WTC11 (cell line): ENCODE measurements around the gene ZNF341. TPM values are rescaled to one million over a fixed set of nuclear protein-coding genes. Genes with fewer than 3 reads are reported as not detected.
A peak's percentile ranks its signal among the peaks of the same experiment; 100 is the strongest.

Experiments
- ATAC-seq: fragments of 200-7000 bp; cut with Tn5 transposase; 2 replicates; pipeline ENCODE4 v1.10.0; 2021; ENCODE audit warnings: mild to moderate bottlenecking, moderate library complexity
- CTCF ChIA-PET: fragments of 300-600 bp; sonication (Branson Sonifier 250); formaldehyde crosslinking; loops from one replicate; lab custom pipeline; 2021; ENCODE audit warnings: antibody characterized with exemption; lab: Charles Lee
- POLR2A ChIA-PET: fragments of 350-600 bp; sonication (Branson Sonifier 250); formaldehyde crosslinking; loops from one replicate; lab custom pipeline; 2021; ENCODE audit warnings: antibody characterized with exemption; lab: Charles Lee
- DNase-seq: peaks from one replicate; pipeline ENCODE4 v3.0.0; 2021; ENCODE audit warnings: low spot score
- H3K27ac Mint-ChIP-seq: 2 replicates; pipeline ENCODE4 v1.8.0; 2021; ENCODE audit warnings: mixed read lengths
- H3K27me3 Mint-ChIP-seq: 2 replicates; pipeline ENCODE4 v1.8.0; 2021; ENCODE audit warnings: low read depth, mild to moderate bottlenecking, moderate library complexity, mixed read lengths
- H3K36me3 Mint-ChIP-seq: 2 replicates; pipeline ENCODE4 v1.8.0; 2021; ENCODE audit warnings: mixed read lengths
- H3K4me1 Mint-ChIP-seq: 2 replicates; pipeline ENCODE4 v1.8.0; 2022; ENCODE audit warnings: mixed read lengths
- H3K4me3 Mint-ChIP-seq: 2 replicates; pipeline ENCODE4 v1.8.0; 2021; ENCODE audit warnings: mild to moderate bottlenecking, moderate library complexity, mixed read lengths
- H3K9me3 Mint-ChIP-seq: 2 replicates; pipeline ENCODE4 v1.8.0; 2021; ENCODE audit warnings: mixed read lengths
- ELF4 ChIP-seq: sonication (generic); formaldehyde crosslinking; IDR thresholded peaks from 2 replicates; pipeline ENCODE4 v1.8.1; 2022; ENCODE audit warnings: low read depth, mild to moderate bottlenecking, moderate library complexity, missing genetic modification reagents
- FOXJ3 ChIP-seq: sonication (generic); formaldehyde crosslinking; IDR thresholded peaks from 2 replicates; pipeline ENCODE4 v1.9.0; 2021; ENCODE audit warnings: missing genetic modification reagents, mild to moderate bottlenecking, borderline replicate concordance
- GABPB1 ChIP-seq: sonication (generic); formaldehyde crosslinking; IDR thresholded peaks from 2 replicates; pipeline ENCODE4 v1.8.1; 2023; ENCODE audit warnings: mild to moderate bottlenecking, missing genetic modification reagents
- GRHL2 ChIP-seq: fragments of 250-450 bp; sonication (Bioruptor Pico); IDR thresholded peaks from 2 replicates; pipeline ENCODE4 v1.8.0; 2022; ENCODE audit warnings: mild to moderate bottlenecking, moderate library complexity; ENCODE audit not compliant: insufficient replicate concordance, severe bottlenecking
- NR1H2 ChIP-seq: sonication (generic); formaldehyde crosslinking; IDR thresholded peaks from 2 replicates; pipeline ENCODE4 v1.9.0; 2021; ENCODE audit warnings: mild to moderate bottlenecking, moderate library complexity, missing genetic modification reagents
- NR3C1 ChIP-seq: sonication (generic); formaldehyde crosslinking; conservative IDR thresholded peaks from 2 replicates; pipeline ENCODE4 v1.8.1; 2023; ENCODE audit warnings: low read depth, mild to moderate bottlenecking, missing genetic modification reagents
- OVOL2 ChIP-seq: fragments of 250-450 bp; sonication (Bioruptor Pico); IDR thresholded peaks from 2 replicates; pipeline ENCODE4 v1.9.0; 2021; ENCODE audit warnings: mild to moderate bottlenecking, borderline replicate concordance
- ZNF232 ChIP-seq: sonication (generic); formaldehyde crosslinking; IDR thresholded peaks from 2 replicates; pipeline ENCODE4 v1.8.0; 2022; ENCODE audit warnings: mild to moderate bottlenecking, missing genetic modification reagents
- ZNF671 ChIP-seq: fragments of 250-450 bp; sonication (Bioruptor Pico); IDR thresholded peaks from 2 replicates; pipeline ENCODE4 v1.8.0; 2021; ENCODE audit warnings: mild to moderate bottlenecking
- total RNA-seq: library from RNA; stranded (reverse); gene quantifications from 3 replicates; pipeline ENCODE4 v1.2.3, GENCODE V29; 2021
- TF ChIP-seq, protein P1 (sequence below): sonication (generic); formaldehyde crosslinking; IDR thresholded peaks from 2 replicates; pipeline ENCODE4 v1.8.1; 2023; ENCODE audit warnings: mild to moderate bottlenecking, missing genetic modification reagents, moderate library complexity
- TF ChIP-seq, protein P2 (sequence below): sonication (generic); formaldehyde crosslinking; IDR thresholded peaks from 2 replicates; pipeline ENCODE4 v1.8.1; 2023; ENCODE audit warnings: mild to moderate bottlenecking, missing genetic modification reagents, borderline replicate concordance
- TF ChIP-seq, protein P3 (sequence below): sonication (generic); formaldehyde crosslinking; IDR thresholded peaks from 2 replicates; pipeline ENCODE4 v1.8.1; 2022; ENCODE audit warnings: mild to moderate bottlenecking, missing genetic modification reagents, moderate library complexity, borderline replicate concordance
- TF ChIP-seq, protein P4 (sequence below): sonication (generic); formaldehyde crosslinking; IDR thresholded peaks from 2 replicates; pipeline ENCODE4 v1.8.0; 2023; ENCODE audit warnings: missing genetic modification reagents
- TF ChIP-seq, protein P5 (sequence below): sonication (generic); formaldehyde crosslinking; IDR thresholded peaks from 2 replicates; pipeline ENCODE4 v1.8.0; 2022; ENCODE audit warnings: mild to moderate bottlenecking, missing genetic modification reagents
- TF ChIP-seq, protein P6 (sequence below): fragments of 250-450 bp; sonication (Bioruptor Pico); conservative IDR thresholded peaks from 2 replicates; pipeline ENCODE4 v1.9.0; 2021; ENCODE audit warnings: mild to moderate bottlenecking
- TF ChIP-seq, protein P7 (sequence below): fragments of 250-450 bp; sonication (Bioruptor Pico); IDR thresholded peaks from 2 replicates; pipeline ENCODE4 v1.9.0; 2021; ENCODE audit warnings: mild to moderate bottlenecking

ZNF341 gene
- total RNA-seq, 1 experiment from 2014 or later: 9.6 TPM

DNA sequence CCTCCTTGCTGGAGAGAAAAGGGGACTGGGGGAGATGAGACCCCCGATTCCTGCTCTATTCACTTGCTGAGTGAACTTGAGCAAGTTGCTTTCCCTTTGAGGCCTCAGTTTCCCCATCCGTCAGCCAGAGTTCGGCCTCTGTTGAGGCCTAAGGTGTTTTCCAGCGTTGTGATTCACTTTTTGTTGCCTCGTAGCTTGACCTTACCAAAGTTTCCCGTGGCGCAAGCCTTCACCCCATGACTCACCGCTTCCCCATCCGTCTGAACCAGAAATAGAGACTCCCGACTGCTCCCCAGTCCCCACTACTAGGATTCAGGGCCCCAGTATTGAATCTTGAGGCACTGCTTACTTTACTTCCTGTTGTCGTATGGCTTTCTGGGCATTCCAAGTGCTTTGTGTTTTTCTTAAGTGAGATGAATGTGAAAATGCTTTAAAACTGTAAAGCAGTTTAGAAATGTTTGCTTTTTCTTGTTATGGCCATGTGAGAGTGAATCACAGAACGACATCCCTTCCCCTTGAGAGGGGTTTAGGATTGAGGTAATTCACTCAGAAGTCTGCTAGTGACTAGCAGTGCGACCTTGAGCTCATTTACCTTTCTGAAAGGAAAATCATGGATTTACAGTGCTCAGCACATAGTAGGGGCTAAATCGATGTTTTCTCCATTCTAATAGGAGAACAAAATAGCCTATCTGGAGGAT lies 80.5 kb downstream of the ZNF341 start:
- Mint-ChIP-seq H3K4me3 (peak overlapping the region; percentile 92), H3K9me3 (no peaks in the 10 kb centered on the region), H3K4me1 (peaks cover 15% of the 10 kb centered on the region), H3K27ac (peak overlapping the region; percentile 89), H3K36me3 (no peaks in the 10 kb centered on the region), H3K27me3 (no peaks in the 10 kb centered on the region)
- no peak for TF ChIP-seq NR3C1 (CRISPR knock-in tag)
- peak; percentile 39; the same call in 1 of the 2 replicates for TF ChIP-seq GABPB1 (CRISPR knock-in tag)
- DNase-seq: no peak
- ChIA-PET CTCF (interaction anchor here (0.6 to 3.6 kb wide), 9 partner anchors 13 to 248 kb away, joined by 3 to 22 read pairs (median 4); partner anchors contain the start of genes ACTL10 and PXMP4), POLR2A (interaction anchor here (0.6 to 1.4 kb wide), 2 partner anchors 14 to 45 kb away, joined by 4 to 5 read pairs; no protein-coding TSS in a partner anchor)
- no peak for ATAC-seq

DNA sequence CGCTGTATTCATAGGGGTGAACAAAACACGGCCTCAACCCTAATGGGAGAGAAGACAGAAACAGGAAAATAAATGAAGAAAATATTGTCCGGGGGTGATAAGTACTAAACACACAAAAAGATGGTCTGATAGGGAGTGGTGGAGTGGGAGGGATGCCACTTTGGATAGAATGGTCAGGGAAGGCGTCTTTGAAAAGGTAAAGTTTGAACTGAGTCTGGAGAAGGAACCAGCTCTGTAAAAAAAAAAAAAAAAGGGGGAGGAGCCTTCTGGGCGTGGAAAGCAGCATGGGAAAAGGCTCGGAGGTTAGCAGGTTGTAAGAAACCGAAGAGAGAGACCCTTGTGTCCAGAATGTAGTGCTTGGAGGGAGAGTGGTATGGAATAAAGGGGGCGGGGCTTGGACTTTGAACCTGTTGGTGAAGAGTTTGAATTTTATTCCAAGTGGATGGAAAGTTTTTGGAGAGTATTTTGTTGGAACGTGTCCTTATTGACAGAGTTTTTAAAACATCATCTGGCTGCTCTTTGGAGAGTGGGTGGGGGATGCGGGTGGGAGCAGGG lies 81.2 kb downstream of the ZNF341 start:
- DNase-seq (no peak), ATAC-seq (no peak)
- H3K27ac Mint-ChIP-seq: peak overlapping the region; percentile 89
- CTCF ChIA-PET: interaction anchor here (0.6 to 3.6 kb wide), 9 partner anchors 13 to 247 kb away, joined by 3 to 22 read pairs (median 4); partner anchors contain the start of genes ACTL10 and PXMP4
- peaks cover 15% of the 10 kb centered on the region for H3K4me1 Mint-ChIP-seq
- no peaks in the 10 kb centered on the region for H3K9me3 Mint-ChIP-seq
- TF ChIP-seq, protein P1, sequence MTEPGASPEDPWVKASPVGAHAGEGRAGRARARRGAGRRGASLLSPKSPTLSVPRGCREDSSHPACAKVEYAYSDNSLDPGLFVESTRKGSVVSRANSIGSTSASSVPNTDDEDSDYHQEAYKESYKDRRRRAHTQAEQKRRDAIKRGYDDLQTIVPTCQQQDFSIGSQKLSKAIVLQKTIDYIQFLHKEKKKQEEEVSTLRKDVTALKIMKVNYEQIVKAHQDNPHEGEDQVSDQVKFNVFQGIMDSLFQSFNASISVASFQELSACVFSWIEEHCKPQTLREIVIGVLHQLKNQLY: no peak
- TF ChIP-seq GABPB1 (CRISPR knock-in tag): 0 out of 2 replicates have a peak, but pooled peaks have one; percentile 27
- H3K4me3 Mint-ChIP-seq: peak overlapping the region; percentile 92
- POLR2A ChIA-PET: interaction anchor here (0.6 kb wide), 1 partner anchor 46 kb away, joined by 4 read pairs; no protein-coding TSS in a partner anchor
- no peaks in the 10 kb centered on the region for H3K27me3 Mint-ChIP-seq
- H3K36me3 Mint-ChIP-seq: no peaks in the 10 kb centered on the region

DNA sequence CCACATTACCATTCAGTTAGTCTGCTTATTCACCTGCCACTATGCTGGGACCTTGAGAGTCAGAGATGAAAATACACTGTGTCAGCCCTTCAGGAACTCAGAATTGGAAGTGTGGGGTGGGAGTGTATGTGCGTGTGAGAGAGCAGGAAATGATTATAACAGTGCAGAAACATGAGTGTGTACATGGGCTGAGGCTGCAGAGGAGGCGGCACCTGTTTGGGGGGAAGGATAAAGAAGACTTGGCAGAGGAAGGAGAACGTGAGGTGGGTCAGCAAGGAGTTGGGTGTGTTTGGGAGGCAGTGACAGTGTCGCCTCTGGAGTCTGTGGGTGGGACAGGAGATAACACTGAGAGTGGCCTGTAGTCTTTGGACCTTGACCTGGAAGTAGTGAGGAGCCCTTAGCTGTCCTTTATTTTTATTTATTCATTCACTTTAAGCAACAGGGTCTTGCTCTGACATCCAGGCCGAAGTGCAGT lies 82.5 kb downstream of the ZNF341 start:
- CTCF ChIA-PET: interaction anchor here (1.4 to 1.6 kb wide), 2 partner anchors 22 to 49 kb away, joined by 3 to 7 read pairs; no protein-coding TSS in a partner anchor
- DNase-seq (no peak), ATAC-seq (no peak)
- Mint-ChIP-seq H3K9me3 (no peaks in the 10 kb centered on the region), H3K4me1 (peaks cover 15% of the 10 kb centered on the region), H3K4me3 (no peak overlapping the region), H3K27me3 (no peaks in the 10 kb centered on the region), H3K36me3 (no peaks in the 10 kb centered on the region), H3K27ac (peak overlapping the region; percentile 40)
- POLR2A ChIA-PET: interaction anchor here (0.6 kb wide), 1 partner anchor 254 kb away, joined by 3 read pairs; no protein-coding TSS in a partner anchor
- TF ChIP-seq ELF4: no peak
- TF ChIP-seq, protein P2, sequence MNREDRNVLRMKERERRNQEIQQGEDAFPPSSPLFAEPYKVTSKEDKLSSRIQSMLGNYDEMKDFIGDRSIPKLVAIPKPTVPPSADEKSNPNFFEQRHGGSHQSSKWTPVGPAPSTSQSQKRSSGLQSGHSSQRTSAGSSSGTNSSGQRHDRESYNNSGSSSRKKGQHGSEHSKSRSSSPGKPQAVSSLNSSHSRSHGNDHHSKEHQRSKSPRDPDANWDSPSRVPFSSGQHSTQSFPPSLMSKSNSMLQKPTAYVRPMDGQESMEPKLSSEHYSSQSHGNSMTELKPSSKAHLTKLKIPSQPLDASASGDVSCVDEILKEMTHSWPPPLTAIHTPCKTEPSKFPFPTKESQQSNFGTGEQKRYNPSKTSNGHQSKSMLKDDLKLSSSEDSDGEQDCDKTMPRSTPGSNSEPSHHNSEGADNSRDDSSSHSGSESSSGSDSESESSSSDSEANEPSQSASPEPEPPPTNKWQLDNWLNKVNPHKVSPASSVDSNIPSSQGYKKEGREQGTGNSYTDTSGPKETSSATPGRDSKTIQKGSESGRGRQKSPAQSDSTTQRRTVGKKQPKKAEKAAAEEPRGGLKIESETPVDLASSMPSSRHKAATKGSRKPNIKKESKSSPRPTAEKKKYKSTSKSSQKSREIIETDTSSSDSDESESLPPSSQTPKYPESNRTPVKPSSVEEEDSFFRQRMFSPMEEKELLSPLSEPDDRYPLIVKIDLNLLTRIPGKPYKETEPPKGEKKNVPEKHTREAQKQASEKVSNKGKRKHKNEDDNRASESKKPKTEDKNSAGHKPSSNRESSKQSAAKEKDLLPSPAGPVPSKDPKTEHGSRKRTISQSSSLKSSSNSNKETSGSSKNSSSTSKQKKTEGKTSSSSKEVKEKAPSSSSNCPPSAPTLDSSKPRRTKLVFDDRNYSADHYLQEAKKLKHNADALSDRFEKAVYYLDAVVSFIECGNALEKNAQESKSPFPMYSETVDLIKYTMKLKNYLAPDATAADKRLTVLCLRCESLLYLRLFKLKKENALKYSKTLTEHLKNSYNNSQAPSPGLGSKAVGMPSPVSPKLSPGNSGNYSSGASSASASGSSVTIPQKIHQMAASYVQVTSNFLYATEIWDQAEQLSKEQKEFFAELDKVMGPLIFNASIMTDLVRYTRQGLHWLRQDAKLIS: no peak
- no peak for TF ChIP-seq OVOL2
- TF ChIP-seq ZNF671 (CRISPR knock-in tag): no peak
- no peak for TF ChIP-seq GRHL2 (CRISPR knock-in tag)
- TF ChIP-seq, protein P3, sequence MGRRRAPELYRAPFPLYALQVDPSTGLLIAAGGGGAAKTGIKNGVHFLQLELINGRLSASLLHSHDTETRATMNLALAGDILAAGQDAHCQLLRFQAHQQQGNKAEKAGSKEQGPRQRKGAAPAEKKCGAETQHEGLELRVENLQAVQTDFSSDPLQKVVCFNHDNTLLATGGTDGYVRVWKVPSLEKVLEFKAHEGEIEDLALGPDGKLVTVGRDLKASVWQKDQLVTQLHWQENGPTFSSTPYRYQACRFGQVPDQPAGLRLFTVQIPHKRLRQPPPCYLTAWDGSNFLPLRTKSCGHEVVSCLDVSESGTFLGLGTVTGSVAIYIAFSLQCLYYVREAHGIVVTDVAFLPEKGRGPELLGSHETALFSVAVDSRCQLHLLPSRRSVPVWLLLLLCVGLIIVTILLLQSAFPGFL (CRISPR knock-in tag): no peak
- no peak for TF ChIP-seq NR1H2 (CRISPR knock-in tag)

DNA sequence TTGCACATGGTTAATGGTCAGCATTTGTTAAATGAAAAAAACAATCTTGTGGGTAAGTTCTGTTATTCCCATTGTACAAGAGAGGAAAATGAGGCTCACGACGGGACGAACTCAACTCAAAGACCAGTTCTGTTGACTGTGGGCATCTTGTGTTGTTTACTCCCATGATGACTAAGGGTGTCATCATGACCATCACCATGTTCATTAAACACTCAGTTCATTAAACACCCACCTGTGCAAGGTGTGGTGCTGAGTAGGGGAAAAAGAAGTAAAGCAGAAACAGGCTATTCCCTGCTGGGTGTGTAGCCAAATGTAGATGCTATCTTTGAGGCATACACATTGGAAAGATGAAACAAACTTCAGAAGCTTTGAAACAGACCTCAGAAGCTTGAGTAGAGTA lies 83.9 kb downstream of the ZNF341 start:
- ATAC-seq: no peak
- Mint-ChIP-seq H3K4me3 (no peak overlapping the region), H3K27ac (no peak overlapping the region)
- TF ChIP-seq, protein P4, sequence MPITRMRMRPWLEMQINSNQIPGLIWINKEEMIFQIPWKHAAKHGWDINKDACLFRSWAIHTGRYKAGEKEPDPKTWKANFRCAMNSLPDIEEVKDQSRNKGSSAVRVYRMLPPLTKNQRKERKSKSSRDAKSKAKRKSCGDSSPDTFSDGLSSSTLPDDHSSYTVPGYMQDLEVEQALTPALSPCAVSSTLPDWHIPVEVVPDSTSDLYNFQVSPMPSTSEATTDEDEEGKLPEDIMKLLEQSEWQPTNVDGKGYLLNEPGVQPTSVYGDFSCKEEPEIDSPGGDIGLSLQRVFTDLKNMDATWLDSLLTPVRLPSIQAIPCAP: no peak
- TF ChIP-seq, protein P5, sequence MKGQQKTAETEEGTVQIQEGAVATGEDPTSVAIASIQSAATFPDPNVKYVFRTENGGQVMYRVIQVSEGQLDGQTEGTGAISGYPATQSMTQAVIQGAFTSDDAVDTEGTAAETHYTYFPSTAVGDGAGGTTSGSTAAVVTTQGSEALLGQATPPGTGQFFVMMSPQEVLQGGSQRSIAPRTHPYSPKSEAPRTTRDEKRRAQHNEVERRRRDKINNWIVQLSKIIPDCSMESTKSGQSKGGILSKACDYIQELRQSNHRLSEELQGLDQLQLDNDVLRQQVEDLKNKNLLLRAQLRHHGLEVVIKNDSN (CRISPR knock-in tag): no peak
- TF ChIP-seq FOXJ3 (no peak), NR1H2 (CRISPR knock-in tag) (no peak), ZNF232 (CRISPR knock-in tag) (no peak)
- TF ChIP-seq, protein P6, sequence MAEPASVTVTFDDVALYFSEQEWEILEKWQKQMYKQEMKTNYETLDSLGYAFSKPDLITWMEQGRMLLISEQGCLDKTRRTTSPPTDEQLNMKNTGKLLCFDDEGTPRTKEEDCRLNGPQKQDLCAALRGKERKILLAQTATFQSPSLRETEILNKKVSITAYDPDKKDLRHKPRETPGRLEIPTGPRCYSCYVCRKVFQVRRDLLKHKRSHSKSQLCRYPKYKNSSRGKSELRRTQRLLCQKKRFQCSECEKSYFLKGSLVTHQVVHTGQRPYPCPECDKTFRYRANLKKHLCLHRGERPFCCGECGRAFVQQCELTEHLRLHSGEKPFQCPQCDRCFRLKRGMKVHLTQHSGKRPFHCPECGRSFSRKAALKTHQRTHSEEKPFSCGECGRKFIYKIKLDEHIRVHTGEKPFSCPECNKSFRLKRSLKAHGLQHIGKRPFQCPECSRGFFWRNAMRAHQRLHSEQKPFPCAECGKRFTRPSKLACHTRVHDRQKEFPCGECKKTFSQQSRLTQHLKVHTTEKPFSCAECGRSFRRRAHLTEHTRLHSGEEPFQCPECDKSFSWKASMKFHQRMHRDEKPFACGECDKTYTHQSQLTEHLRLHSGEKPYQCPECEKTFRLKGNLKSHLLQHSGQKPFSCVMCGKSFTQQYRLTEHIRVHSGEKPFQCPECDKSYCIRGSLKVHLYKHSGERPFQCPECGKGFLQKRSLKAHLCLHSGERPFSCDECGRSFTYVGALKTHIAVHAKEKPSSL: no peak
- TF ChIP-seq, protein P7, sequence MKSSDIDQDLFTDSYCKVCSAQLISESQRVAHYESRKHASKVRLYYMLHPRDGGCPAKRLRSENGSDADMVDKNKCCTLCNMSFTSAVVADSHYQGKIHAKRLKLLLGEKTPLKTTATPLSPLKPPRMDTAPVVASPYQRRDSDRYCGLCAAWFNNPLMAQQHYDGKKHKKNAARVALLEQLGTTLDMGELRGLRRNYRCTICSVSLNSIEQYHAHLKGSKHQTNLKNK (CRISPR knock-in tag): no peak

More for the DNA sequence above, 83.9 kb downstream of the ZNF341 start:
- POLR2A ChIA-PET: no interaction called here
- Mint-ChIP-seq H3K27me3 (no peaks in the 10 kb centered on the region), H3K9me3 (no peaks in the 10 kb centered on the region), H3K4me1 (peaks cover 19% of the 10 kb centered on the region), H3K36me3 (no peaks in the 10 kb centered on the region)
- DNase-seq: no peak
- CTCF ChIA-PET: no interaction called here
